Embryonic facial prominence (tissue), 1 donor: ENCODE measurements around the gene GEN1.
"Not testable (repeated sequence)": the region's sequence is repeated elsewhere in the genome, so short reads cannot be mapped to it uniquely, and the experiment has no call there.

Experiments
- DNase-seq: peaks from one replicate; pipeline ENCODE4 v3.0.0-alpha.2; 2016; ENCODE audit errors: extremely low spot score

The GEN1 gene

GRCh38 chr2:17823646-17824045 lies 69.7 kb downstream of the GEN1 start:
- DNase-seq = not testable (repeated sequence)

- no peak for DNase-seq
Observed at GRCh38 chr2:17827316-17827715, 73.4 kb downstream of the GEN1 start.

GRCh38 chr2:17827785-17828184 lies 73.8 kb downstream of the GEN1 start:
- DNase-seq = no peak

GRCh38 chr2:17830053-17831034 lies 76.4 kb downstream of the GEN1 start:
- peak; percentile 29 for DNase-seq

- DNase-seq = no peak
Observed at GRCh38 chr2:17835516-17835915, 81.6 kb downstream of the GEN1 start.
